IPS-NIHi7 (cell line): ENCODE results near the gene DAB2IP.

ENCODE experiments used
- DNase-seq: peaks from one replicate; pipeline ENCODE4 v3.0.0; 2012; ENCODE audit warnings: mixed read lengths; ENCODE audit errors: extremely low spot score

Gene DAB2IP

DNA sequence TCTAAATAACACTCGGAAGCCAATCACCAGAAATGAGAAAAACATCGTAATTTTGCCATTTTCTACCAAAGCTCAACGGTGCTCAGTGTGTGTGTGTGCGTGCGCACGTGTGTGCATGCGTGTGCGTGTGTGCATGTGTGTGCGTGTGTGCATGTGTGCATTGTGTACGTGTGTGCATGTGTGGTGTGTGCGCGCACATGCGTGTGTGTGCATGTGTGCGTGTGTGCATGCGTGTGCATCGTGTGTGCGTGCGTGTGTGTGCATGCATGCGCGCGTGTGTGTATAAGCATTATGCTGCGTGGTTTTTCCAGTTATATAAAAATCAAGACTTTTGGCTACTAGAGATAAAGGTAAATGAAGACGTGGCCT lies 165.0 kb downstream of the DAB2IP start:
- no peak for DNase-seq

DNA sequence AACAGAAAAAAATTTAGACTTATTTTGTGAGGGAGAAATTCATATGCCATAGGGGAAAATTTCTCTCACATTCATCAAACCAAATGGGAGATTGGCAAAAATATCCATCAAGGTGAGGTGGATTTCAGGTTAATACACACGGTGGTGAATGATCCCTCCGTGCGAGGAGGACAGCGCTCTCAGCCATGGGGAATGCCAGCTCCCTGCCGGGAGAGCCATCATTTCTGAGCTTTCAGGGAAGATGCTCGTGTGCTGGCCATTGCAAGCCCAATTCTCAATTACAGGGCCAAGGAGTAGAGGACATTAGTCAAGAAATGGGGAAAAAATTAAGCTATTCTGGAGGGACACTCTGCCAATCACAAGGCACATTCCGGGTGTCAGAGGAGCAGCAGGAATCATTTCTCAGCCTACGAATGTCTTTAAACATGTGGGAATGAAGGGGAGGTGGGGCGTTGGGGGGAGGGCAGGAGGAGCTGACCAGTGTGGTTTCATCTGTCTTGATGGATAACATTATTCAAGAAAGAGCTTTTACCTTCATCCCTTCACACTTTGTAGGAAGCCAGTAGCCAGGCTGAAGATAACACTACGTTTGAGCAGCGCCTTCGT lies 165.5 kb downstream of the DAB2IP start:
- DNase-seq = no peak

DNA sequence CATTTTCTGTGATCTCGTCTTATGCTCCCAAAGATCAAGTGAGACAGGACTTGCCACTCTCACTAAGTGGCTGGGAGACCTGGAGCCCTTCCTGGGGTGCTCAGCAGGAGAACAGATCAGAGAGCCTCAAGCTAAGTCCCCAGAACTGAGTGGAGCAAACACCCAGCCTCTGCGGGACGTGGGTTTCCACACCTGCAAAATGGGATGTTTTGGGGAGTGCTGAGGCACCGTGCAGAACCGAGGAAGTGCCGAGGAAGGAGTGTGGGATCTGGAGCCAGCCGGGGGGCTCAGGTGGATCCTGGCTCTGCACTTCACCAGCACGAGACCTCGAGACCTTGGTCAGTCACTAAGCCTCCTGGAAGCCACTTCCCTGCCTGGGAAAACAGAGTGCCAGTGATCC lies 166.0 kb downstream of the DAB2IP start:
- no peak for DNase-seq

DNA sequence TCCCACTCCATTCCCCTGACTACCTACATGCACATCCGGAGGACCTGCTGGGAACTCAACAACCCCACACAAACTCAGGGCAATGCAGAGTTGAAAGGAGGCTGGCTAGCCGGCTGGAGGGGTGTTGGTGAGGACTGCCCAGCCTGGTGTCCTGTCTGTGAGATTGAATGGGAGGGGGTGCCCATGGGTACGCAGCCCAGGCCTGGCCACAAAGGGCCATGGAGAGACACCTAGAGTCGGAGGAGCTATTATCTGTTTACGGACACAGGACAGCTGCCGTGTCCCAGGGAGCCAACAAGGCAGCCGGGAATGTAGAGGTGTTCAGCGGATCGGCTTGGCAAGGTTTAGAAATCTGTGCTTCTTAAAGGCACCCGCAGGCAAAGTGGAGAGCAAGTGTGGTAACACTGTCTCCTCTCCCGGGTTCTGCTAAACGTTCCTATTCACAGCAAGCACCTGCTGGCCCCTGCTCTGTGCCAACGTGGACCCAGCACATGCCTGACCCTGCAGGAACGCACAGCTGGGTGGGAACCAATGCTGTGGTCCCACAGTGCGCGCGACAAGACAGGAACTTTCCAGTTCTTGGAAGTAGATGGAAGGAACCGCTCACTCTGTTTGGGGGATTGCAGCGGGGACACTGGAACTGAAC lies 166.7 kb downstream of the DAB2IP start:
- DNase-seq = no peak

DNA sequence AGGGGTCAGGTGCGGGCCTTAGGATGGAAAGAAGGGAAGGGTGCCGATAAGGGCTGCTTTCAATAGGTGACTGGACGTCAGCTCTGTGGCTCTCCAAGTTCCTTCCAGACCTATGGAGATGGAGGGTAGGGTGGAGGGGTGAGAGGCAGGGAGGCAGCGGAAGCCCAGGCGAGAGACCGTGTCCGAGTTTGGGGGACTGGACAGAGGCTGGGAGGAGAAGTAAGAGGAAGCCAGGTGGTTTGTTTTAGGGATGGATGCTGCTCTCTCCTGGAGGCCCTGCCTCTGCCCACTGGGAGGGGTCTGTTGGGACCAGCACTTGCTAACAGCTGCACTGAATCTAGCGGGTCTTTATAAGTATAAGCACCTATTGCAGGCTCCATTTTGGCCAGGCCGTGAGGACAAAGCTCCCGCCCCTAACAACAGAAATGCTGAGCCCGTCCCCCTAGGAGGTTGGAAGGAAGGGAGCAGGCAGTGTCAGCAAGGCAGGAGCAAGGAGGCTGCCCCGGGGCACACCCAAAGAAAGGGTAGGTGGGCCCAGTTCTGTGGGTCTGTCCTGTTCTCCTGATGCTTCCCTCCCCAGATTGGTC lies 167.5 kb downstream of the DAB2IP start:
- no peak for DNase-seq

DNA sequence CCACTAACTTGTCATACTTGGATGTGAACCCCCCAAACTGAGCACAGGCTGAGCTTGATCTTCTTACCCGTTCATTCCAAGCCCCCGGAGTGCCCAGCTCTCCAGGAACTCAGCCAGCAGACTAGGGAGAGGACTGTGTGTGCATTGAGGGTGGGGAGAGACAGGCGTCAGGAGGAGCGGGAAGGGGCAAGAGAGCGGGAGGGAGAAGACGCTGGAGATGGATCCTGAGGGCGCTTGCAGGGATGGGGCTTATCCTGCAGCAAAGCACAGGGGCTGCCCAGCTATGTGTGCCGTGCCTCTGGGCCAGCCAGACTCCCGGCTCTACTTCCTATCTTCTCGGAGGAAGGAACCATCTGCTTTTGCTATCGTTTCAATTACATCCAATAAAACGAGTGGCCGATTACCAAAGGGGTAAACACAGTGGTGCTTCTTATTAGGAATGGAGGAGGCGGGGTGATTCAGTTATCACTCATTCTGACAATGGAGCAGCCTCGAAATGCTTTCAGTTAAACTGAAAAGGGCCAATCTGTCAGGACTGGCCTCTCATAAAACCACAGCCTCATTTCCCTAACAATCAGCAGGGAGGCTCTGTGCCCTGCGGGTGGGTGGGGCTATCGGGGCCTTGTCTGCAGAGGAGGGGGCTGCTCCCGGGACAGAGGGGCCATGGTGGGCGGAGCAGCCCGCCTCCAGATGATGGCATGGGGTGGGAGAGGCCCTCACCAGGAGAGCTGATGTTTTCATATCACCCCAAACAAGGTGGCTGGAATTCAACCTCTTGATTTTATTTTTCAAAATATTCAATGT lies 168.2 kb downstream of the DAB2IP start:
- peak; percentile 86 for DNase-seq

DNA sequence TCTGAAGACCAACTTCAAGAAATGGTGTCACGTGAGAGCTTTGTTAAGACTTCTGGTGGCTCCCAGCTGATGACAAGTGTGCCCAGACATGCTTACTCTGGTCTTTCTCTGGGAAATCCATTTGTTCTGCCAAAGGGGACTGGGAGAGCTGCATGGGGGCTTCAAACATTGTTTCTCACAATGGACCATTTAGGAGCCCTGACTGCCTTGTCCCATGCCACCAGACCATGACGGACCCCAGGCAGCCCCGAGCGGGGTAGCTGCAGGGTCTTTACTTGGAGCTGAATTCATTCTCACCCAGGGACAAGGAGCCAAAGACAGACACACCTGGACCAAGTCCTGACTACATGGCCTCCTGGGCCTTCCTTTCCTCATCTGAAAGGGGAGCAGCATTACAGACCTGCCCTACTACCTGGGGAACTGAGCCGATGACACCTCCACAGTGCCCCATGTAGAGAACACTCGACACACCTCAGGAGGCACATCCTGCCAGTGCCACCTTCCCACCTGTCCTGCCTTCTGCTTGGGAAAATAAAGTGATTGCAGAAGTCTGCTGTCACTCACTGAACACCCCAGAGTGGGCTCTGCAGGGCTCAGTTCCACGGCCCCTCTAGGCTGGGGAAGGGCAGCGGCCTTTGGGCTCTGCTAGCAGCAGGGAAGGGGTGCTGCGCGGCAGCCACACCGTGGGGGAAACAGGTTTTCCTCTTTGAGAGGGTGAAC lies 169.0 kb downstream of the DAB2IP start:
- DNase-seq = no peak

DNA sequence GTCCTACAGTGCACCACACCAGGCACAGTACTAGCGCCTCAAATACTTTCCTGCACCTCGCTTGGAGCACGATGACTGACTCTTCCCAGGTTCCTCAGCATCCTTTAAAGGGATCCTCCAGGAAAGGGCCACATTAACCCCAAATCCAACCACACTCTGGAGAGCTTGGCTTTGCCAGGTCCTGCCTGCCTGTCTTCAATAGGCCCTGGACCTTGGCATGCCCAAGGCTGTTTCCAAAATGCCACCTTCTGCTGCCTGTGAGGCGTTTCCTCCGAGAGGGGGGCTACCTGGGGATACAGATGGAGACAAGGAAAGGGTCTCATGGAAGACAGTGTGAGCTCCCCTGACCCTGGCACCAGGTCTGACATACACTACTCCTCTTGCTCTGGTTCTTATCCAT lies 169.9 kb downstream of the DAB2IP start:
- DNase-seq = no peak

DNA sequence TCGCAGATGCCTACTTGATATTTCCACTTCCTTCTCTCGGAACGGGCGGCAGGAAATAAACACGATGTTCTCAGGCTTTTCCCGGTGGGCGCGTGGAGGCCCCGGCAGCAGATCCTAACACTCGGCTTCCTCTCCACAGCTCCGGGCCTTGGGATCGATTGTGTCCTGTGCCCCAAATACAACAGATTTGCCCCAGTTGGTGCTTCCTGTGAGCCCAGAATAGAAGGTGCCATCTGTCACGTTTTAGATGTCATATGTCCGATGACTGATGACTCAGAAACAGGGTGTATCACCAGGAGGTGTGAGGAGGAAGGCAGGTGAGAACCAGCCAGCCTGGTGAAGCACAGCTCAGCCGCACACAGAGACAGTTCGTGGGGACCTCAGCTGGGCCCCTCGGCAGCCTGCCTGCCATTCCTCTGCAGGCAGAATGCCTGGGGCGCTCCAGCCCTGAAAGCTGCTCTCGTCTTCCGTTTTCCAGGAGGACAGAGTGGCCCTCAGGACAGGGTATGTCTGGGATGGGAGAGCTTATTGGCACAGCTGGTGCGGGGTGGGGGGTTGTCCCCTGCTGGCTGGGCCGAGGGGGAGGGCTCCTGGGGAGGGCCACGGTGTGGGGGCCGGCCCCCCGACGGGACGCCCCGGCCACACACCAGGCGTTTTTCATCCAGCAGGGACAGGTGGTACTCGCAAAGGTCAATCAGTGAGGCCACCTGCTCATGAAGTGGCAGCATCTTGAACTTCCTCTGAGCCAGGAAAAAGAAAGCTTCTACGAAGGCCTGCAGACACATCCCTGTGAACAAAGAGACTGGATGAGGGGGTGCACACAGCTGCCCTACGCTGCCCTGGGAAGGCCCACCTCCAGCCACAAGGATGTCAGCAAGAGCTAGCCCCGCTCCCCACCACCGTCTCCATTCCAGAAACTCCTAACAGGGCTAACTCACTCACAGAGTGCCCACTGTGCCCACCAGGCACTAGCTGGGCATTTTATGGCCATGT lies 171.0 kb downstream of the DAB2IP start:
- DNase-seq = no peak

DNA sequence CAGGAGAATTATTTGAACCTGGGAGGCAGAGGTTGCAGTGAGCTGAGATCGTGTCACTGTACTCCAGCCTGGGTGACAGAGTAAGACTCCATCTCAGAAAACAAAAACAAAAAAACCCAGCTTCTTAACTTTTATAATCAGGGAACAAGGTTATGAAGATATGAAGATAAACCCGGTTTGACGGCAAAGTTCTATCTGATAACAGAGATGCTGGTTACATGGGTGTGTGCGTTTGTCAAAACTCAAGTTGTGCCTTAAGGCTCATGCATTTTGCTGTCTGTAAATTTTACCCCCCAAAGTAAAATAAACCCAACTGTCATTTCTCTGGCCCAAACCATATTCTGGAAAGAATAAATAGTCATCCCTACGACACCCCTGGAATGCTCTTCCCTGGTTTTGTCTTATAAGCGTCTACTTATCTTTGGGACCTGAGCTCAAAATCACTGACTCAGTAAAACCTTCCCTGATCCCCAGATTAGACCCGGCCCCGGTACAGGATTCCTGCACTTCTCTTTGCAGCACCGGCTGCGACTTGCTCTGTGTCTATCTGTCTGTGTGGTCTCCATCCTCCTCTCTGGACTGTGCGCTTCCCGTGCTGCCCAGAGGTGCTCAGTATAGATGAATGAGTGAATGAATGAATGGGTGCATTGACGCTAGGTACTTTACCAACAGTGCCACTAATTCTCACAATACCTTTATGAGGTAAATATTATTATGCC lies 172.2 kb downstream of the DAB2IP start:
- DNase-seq = no peak

DNA sequence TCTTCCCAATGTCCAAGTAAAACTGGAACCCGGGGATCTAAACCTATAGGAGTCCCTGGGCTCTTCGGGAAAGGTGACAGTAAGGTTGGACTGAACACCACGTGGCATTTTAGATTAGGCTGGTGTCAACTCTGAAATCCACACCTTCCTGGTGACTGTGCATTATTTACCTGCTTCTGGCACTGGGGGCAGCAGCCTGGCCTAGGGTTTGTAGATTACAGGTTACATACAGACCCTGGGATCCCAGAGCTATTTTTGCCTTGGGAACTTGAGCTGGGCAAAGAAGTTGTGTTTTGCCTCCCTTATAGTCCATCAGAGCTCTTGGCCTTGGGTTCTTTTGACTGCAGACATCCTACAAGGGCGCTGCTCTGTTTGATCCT lies 173.2 kb downstream of the DAB2IP start:
- DNase-seq = no peak

DNA sequence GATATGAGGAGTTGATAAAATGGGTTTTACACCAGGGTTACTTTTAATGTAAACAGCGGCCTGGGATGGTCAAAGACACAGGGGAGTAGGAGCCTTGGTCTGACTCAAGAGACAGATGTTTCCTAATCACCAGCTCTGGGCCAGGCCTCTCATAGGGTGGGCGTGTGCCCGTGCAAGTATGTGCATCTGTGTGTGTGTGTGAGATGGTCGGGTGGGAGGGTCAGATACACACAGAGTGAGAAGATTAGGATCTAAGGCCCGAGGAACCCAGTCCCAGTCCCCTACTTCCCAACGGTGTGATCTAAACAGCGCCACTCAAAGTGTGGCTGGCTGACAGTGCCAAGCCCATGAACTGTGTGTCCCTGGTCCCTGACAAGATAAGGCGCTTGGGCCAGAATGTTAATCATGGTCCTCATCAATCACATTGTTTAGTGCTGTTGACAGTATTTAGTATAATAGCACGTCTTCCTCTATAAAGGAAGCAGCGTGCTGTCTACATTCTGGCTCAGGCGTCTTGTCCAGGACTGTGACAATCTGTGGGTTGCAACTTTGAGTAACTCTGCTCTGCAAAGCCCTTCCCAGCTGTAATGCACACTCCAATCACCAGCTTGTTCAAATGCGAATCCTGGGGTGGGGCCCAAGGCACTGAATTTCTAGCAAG lies 173.7 kb downstream of the DAB2IP start:
- no peak for DNase-seq

DNA sequence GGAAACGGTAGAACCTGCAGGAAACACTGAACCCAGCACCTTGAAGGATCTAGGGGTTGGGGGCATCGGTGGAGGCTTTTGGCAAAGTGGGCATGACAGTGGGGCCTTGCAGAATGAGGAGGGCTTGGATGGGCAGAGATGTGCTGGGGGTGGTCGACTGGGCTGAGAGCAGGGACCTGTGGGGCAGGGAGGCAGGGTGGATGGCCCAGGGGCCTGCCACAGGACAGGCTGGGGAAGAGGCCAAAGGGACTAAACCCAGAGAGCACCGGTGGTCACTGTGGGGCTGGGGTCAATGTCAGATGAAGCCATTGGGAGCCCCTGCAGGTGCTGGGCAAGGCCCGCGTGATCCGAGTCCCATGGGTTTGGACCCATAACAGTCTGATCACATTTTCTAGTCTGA lies 175.3 kb downstream of the DAB2IP start:
- no peak for DNase-seq

DNA sequence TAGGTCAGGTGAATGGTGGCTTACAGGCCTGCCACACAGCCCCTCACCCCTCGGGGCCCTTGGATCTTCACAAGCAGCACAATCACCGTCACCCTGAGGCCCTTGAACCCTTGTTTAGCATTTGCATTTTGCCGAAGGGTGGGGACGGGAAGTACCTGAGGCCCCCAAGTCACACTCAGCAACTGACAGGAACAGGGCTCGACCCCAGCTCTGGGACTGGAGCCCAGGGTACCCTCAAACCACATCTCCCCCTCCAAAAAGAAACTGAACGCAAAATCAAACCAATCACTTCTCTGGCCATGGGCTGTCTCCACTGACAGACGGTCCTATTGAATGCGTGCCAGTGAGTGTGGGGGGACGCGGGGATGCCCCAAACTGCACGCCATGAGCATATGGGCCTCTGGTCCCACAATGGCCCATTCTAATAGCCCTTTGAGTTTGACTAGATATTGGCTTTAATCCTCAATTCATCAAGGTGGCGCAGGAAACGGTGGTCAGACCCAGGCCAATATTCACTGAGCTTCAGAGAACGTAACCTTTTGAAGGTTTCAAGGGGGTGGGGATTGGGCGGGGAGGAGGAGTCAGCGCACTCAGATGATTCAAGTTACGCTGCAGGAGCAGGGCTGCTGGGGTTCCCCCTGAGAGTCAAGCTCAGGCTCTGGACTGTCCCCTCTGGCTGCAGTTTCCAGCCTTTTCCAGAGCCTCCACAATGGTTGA lies 176.0 kb downstream of the DAB2IP start:
- DNase-seq = no peak

DNA sequence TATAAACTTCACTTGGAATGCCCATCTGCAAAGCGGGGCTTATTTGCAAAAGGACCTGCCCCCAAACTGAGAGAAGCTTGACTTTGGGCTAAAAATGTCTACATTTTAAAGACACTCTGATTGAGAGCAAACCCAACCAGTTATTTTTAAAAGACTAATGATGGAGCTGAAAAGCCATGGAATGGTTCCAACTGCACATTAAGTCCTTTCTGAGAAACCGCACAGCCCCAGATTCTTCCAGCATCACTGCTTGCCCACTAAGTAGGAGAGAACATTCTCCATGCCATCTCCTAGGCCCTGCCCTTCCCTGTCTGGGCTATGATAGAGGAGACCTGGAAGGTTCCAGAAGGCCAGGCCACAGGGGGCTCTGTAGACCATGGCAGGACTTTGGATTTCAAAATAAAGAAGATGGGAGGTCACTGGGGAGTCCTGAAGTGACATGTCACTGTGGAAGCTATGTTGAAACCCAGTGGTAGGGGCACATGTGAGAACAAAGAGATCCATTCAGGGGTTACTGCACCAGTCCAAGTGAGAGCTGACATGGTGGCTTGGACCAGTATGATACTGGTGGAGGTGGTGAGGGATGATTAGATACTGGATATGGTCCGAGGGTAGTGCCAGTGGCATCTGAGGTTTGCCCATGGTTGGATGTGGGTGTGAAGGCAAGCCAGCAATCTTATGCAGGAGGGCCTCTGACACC lies 179.2 kb downstream of the DAB2IP start:
- DNase-seq = no peak

DNA sequence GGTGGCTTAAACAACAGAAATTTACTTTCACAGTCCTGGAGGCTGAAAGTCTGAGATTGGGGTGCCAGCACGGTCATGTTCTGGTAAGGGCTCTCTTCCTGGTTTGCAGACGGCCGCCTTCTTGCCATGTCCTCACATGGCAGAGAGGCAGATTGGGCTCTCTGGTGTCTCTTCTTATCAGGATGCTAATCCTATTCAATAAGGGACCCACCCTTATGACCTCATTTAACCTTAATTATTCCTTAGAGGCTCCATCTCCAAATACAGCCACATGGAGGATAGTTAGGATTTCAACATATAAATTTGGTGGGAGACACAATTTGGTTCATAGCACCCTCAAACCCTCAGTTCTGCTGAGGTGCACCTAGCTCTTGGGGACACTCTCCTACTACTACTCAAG lies 180.4 kb downstream of the DAB2IP start:
- DNase-seq = no peak

DNA sequence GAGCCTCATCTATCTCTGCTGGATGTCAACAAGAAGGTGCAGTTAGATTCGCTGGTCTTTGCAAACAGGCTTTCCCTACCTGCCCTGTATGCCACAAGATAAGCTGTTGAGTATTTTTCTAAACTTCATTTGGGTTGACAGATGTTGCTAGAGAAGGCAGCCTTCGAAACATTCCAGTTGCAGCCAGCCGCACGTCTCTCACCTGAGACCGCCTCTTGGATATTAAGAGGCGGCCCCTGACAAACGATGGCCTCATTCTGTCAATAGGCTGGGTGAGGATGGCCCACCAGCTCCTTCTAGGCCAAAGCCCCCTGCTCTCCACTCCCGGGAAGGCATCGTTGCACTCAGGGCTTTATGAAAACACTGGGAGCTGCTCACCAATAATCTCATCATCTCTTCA lies 181.6 kb downstream of the DAB2IP start:
- no peak for DNase-seq
